ENCODE results near the gene PKD1L1. TPM values are rescaled to one million over a fixed set of nuclear protein-coding genes. Genes with fewer than 3 reads are reported as not detected.
"Not testable (repeated sequence)": the region's sequence is repeated elsewhere in the genome, so short reads cannot be mapped to it uniquely, and the experiment has no call there.

Gene PKD1L1
- total RNA-seq, result 10 to 100 TPM in 1 of 4 donors, 1 to 10 TPM in 1, under 1 TPM in 2; 0.38 to 81.7 (median 0.82) TPM

GRCh38 chr7:47948141-47948790 lies at the start of gene PKD1L1:
Gene PKD1L1 (minus strand): TSS chr7:47948466. CDS start chr7:47948440, 26 bp downstream.
- no peak for DNase-seq (ENCODE audit: low spot score)
- no peak for ATAC-seq (ENCODE audit: low FRiP score)
- no peak for TF ChIP-seq CTCF (IDR thresholded peaks at IDR 0.05)

GRCh38 chr7:47992446-47992845 lies 44.2 kb upstream of the PKD1L1 start:
- DNase-seq (ENCODE audit: low spot score), result no peak
- TF ChIP-seq CTCF (IDR thresholded peaks at IDR 0.05), result no peak
- no peak for ATAC-seq (ENCODE audit: low FRiP score)

- peak; percentile 64 for DNase-seq (ENCODE audit: low spot score)
Measured at GRCh38 chr7:47991741-47992311, 43.6 kb upstream of the PKD1L1 start.

GRCh38 chr7:47991270-47991669 lies 43.0 kb upstream of the PKD1L1 start:
- peak; percentile 35 for ATAC-seq (ENCODE audit: low FRiP score)
- no peak for TF ChIP-seq CTCF (IDR thresholded peaks at IDR 0.05)
- no peak for DNase-seq (ENCODE audit: low spot score)

More at GRCh38 chr7:47991741-47992311, 43.6 kb upstream of the PKD1L1 start:
- ATAC-seq (ENCODE audit: low FRiP score), result peak; percentile 98
- no peak for TF ChIP-seq CTCF (IDR thresholded peaks at IDR 0.05)

- DNase-seq (ENCODE audit: low spot score) (no peak), ATAC-seq (ENCODE audit: low FRiP score) (no peak)
- no peak for TF ChIP-seq CTCF (IDR thresholded peaks at IDR 0.05)
Measured at GRCh38 chr7:47990592-47990991, 42.3 kb upstream of the PKD1L1 start.

- ATAC-seq (ENCODE audit: low FRiP score); DNase-seq (ENCODE audit: low spot score): not testable (repeated sequence)
Measured at GRCh38 chr7:47989607-47990400, 41.5 kb upstream of the PKD1L1 start.
